ENCODE data around the gene TMEM42. TPM values are rescaled to one million over a fixed set of nuclear protein-coding genes. Genes with fewer than 3 reads are reported as not detected.

The TMEM42 gene
- total and polyA plus RNA-seq, 2 of the 8 experiments (the other 6 are each of a cell fraction or from before 2014, with no cell fraction given) = 11.2 to 41.4 TPM

DNA sequence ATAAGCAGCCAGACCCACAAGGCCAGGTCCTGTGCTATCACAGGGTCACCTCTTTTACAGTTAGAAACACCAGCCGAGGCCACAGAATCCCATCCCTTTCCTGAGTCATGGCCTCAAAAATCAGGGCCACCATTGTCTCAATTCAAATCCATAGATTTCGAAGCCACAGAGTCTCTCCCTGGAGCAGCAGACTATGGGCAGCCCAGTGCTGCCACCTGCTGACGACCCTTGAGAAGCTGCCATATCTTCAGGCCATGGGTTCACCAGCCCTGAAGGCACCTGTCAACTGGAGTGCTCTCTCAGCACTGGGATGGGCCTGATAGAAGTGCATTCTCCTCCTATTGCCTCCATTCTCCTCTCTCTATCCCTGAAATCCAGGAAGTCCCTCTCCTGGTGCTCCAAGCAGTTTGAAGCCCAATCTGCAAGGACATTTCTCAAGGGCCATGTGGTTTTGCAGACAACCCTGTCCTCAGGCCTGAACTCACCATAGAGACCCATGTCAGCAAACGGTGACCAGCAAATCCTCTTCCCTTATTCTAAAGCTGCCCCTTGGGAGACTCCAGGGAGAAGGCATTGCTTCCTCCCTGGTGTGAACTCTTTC is 52.3 kb downstream of the TMEM42 start (continued):
- peak; percentile 72 for TF ChIP-seq YY1 (IDR thresholded peaks at IDR 0.05; ENCODE audit: low read depth, low read length)
- TF ChIP-seq, protein P1, sequence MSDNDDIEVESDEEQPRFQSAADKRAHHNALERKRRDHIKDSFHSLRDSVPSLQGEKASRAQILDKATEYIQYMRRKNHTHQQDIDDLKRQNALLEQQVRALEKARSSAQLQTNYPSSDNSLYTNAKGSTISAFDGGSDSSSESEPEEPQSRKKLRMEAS (IDR thresholded peaks at IDR 0.05) = 0 out of 2 replicates have a peak, but pooled peaks have one; percentile 22
- TF ChIP-seq SP2 (IDR thresholded peaks at IDR 0.05; ENCODE audit: low read length) = no peak
- TF ChIP-seq TAF7 (optimal IDR thresholded peaks at IDR 0.05; ENCODE audit: borderline replicate concordance, low read depth, low read length) = no peak
- TF ChIP-seq, protein P2, sequence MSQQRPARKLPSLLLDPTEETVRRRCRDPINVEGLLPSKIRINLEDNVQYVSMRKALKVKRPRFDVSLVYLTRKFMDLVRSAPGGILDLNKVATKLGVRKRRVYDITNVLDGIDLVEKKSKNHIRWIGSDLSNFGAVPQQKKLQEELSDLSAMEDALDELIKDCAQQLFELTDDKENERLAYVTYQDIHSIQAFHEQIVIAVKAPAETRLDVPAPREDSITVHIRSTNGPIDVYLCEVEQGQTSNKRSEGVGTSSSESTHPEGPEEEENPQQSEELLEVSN (IDR thresholded peaks at IDR 0.05) = no peak
- TF ChIP-seq TAF1 (IDR thresholded peaks at IDR 0.05; ENCODE audit: low read depth, low read length) = no peak
- TF ChIP-seq JUN (IDR thresholded peaks at IDR 0.05; ENCODE audit: low read depth, low read length) = no peak
- no peak for TF ChIP-seq EGR1 (IDR thresholded peaks at IDR 0.05; ENCODE audit: borderline replicate concordance, low read depth, low read length)
- TF ChIP-seq MAFK (IDR thresholded peaks at IDR 0.05; ENCODE audit: low read depth, low read length) = 0 out of 2 replicates have a peak, but pooled peaks have one; percentile 16
- 0 out of 2 replicates have a peak, but pooled peaks have one; percentile 11 for TF ChIP-seq CREB1 (IDR thresholded peaks at IDR 0.05)
- TF ChIP-seq RXRA (IDR thresholded peaks at IDR 0.05; ENCODE audit: insufficient read depth, low read depth, low read length) = no peak
- no peak for TF ChIP-seq BRCA1 (IDR thresholded peaks at IDR 0.05; ENCODE audit: low read depth, low read length)
- no peak for TF ChIP-seq SP4 (IDR thresholded peaks at IDR 0.05; ENCODE audit: low read length)
- TF ChIP-seq CTCF (IDR thresholded peaks at IDR 0.05; ENCODE audit: control extremely low read depth in 1 of 3, insufficient read depth in 1 of 3, low read depth in 1 of 3, low read length in 3 of 3) = peak; percentile 77 to 96 (median 84)
- TF ChIP-seq RAD21 (IDR thresholded peaks at IDR 0.05 in 1 of 2, conservative IDR thresholded peaks at IDR 0.05 in 1 of 2; ENCODE audit: low read depth in 2 of 2, low read length in 2 of 2) = peak; percentile 84 to 85
- 0 out of 4 replicates have a peak, but pooled peaks of 1 of the 2 experiments have one; percentile 50 for TF ChIP-seq SIN3A (conservative IDR thresholded peaks at IDR 0.05 in 1 of 2, IDR thresholded peaks at IDR 0.05 in 1 of 2; ENCODE audit: low read depth in 1 of 2, low read length in 2 of 2)

All from H1 (cell line).